DOHH2 (cell line): Measurements from ENCODE around the gene HOATZ.

Experiments
- CTCF ChIP-seq: fragments of 200-600 bp; sonication (generic); IDR thresholded peaks from one replicate; pipeline ENCODE4 v1.5.1; 2014; ENCODE audit warnings: antibody characterized with exemption, mild to moderate bottlenecking, low read depth, low read length; ENCODE audit not compliant: poor library complexity, severe bottlenecking
- EZH2phosphoT487 ChIP-seq: fragments of 200-600 bp; sonication (generic); IDR thresholded peaks from 2 replicates; pipeline ENCODE4 v1.6.1; 2017; ENCODE audit warnings: borderline replicate concordance, mild to moderate bottlenecking, antibody characterized with exemption, low read length, moderate library complexity, mixed read lengths

GRCh38 chr11:111555255-111555654, 40.7 kb downstream of the HOATZ start:
- TF ChIP-seq CTCF (no peak), EZH2phosphoT487 (no peak)
